ENCODE results near the gene MOB3B. TPM values are rescaled to one million over a fixed set of nuclear protein-coding genes. Genes with fewer than 3 reads are reported as not detected.
A peak's percentile ranks its signal among the peaks of the same experiment; 100 is the strongest.

Gene MOB3B
- total RNA-seq, 4 donors from 2014 or later = 8.2 to 16.5 (median 10.5) TPM

DNA sequence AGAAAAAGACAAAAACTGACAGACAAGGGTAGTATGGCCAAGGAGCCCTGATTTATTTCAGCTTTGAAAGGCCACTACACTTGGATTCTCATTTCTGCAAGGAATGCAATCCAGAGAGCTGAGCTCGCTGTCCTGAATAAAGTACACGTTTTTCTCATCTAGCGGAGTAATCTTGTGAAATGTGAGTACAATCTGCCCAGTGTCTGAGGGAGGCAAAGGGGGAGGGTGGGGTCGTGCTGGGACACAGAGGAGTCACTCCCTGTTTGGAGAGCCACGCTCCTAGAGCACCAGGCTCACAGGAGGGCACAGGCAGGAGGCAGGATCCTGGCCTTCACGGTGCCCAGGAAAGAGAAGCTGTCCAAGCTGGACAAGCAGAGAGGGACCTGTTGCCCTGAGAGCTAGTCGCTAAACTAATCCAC, 56.5 kb downstream of the MOB3B start:
- TF ChIP-seq CTCF (IDR thresholded peaks at IDR 0.05) = no peak
- no peak for TF ChIP-seq POLR2A (IDR thresholded peaks at IDR 0.05)
- no peak overlapping the region for H3K4me3 ChIP-seq (ENCODE audit: low read depth, poor library complexity, severe bottlenecking)
- peak; percentile 63 to 88 for DNase-seq (ENCODE audit: low spot score in 2 of 2)
- intact Hi-C loops (cut with DNase I; ENCODE audit: low total_unique reads) = no loop called here
- WGBS, 2 donors = 32 to 39% methylated on average over 6 of the region's 7 CpGs

GRCh38 chr9:27472195-27472594, 57.4 kb downstream of the MOB3B start:
- intact Hi-C loops (cut with DNase I; ENCODE audit: low total_unique reads) = no loop called here
- TF ChIP-seq CTCF (IDR thresholded peaks at IDR 0.05) (no peak), POLR2A (IDR thresholded peaks at IDR 0.05) (no peak)
- peak in 1 of 2 donors; percentile 39 for DNase-seq (ENCODE audit: low spot score in 2 of 2)
- WGBS, 2 donors = 10 to 15% methylated on average over 5 of the region's 5 CpGs
- no peak overlapping the region for H3K4me3 ChIP-seq (ENCODE audit: low read depth, poor library complexity, severe bottlenecking)

GRCh38 chr9:27471789-27472188, 57.8 kb downstream of the MOB3B start:
- no peak overlapping the region for H3K4me3 ChIP-seq (ENCODE audit: low read depth, poor library complexity, severe bottlenecking)
- no peak for TF ChIP-seq CTCF (IDR thresholded peaks at IDR 0.05)
- WGBS, 2 donors = 51 to 53% methylated on average over 3 of the region's 3 CpGs
- intact Hi-C loops (cut with DNase I; ENCODE audit: low total_unique reads) = no loop called here
- no peak for DNase-seq (ENCODE audit: low spot score in 2 of 2)

DNA sequence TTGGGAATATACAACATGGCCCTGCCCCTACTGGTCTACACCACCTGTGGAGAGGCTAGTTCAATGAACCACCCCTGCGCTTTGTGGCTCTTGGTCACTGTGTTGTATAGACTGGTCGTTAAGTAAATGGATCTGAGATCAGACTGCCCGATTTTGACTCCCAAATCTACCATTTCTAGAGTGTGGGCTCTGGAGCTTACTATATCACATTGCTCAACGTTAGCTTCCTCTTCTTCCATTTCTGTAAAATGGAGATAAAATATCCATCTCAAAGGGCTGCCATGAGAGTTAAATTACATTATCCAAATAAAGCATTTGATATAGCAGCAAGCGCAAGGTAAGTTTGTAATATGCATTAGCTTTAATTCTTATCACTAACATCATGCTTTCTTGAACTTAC, 58.2 kb downstream of the MOB3B start:
- 89% methylated on average over 5 of the region's 5 CpGs for WGBS, 2 donors
- TF ChIP-seq POLR2A (IDR thresholded peaks at IDR 0.05) (no peak), CTCF (IDR thresholded peaks at IDR 0.05) (no peak)
- no peak for DNase-seq (ENCODE audit: low spot score in 2 of 2)
- intact Hi-C loops (cut with DNase I; ENCODE audit: low total_unique reads) = no loop called here
- H3K4me3 ChIP-seq (ENCODE audit: low read depth, poor library complexity, severe bottlenecking) = no peak overlapping the region

- TF ChIP-seq POLR2A (IDR thresholded peaks at IDR 0.05) (no peak), CTCF (IDR thresholded peaks at IDR 0.05) (no peak)
- DNase-seq (ENCODE audit: low spot score in 2 of 2) = no peak
- WGBS, 2 donors = 96 to 98% methylated on average over 6 of the region's 6 CpGs
- no peak overlapping the region for H3K4me3 ChIP-seq (ENCODE audit: low read depth, poor library complexity, severe bottlenecking)
- intact Hi-C loops (cut with DNase I; ENCODE audit: low total_unique reads) = no loop called here
Measured at GRCh38 chr9:27470291-27470856, 59.2 kb downstream of the MOB3B start.

DNA sequence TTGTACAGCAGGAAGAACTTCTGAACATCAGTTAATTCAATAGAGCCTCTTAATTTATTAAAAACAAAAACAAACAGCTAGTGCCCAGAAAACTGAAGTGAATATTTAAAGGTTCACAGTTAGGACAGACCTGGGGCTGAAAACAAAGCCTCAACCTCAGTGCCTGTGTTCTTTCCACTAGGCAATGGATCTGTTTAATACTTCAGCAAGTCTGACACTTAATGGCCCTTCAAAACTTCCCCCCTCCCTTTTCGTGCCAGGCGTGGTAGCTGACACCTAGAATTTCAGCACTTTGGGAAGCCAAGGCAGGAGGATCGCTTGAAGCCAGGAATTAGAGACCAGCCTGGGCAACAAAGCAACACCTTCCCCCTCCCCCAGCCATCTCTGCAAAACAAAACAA, 60.1 kb downstream of the MOB3B start:
- no peak for TF ChIP-seq CTCF (IDR thresholded peaks at IDR 0.05)
- no peak for TF ChIP-seq POLR2A (IDR thresholded peaks at IDR 0.05)
- DNase-seq (ENCODE audit: low spot score in 2 of 2) = no peak
- no peak overlapping the region for H3K4me3 ChIP-seq (ENCODE audit: low read depth, poor library complexity, severe bottlenecking)
- WGBS, 2 donors = 93 to 96% methylated on average over 3 of the region's 3 CpGs
- intact Hi-C loops (cut with DNase I; ENCODE audit: low total_unique reads) = no loop called here
